ENCODE data around the gene GTF2F2. TPM values are rescaled to one million over a fixed set of nuclear protein-coding genes. Genes with fewer than 3 reads are reported as not detected.

Gene GTF2F2
- polyA plus RNA-seq, 1 experiment = 7.9 TPM

DNA sequence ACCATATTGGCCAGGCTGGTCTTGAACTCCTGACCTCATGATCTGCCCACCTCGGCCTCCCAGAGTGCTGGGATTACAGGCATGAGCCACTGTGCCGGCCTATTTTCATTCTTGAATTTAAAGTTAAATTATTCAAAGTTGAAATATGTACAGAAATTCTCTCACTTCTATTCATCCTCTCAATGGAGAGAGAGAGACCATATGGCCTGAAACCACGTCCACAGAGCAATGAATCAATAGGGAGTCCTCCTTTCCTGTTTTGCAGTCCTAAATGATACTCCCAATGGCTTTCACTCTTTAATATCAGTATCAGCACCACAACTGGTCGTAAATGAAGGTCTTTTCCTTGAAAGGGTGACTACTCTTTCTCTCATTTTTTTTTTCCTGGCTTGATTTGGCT is 111.0 kb downstream of the GTF2F2 start:
- ChIA-PET POLR2A (no interaction called here), CTCF (interaction anchor here (1.0 kb wide), 1 partner anchor 9 kb away, joined by 4 read pairs; no protein-coding TSS in a partner anchor)
- DNase-seq (ENCODE audit: low read depth) = no peak
- no peak overlapping the region for H3K4me3 ChIP-seq (ENCODE audit: low read depth, low read length)
- TF ChIP-seq, protein P1, sequence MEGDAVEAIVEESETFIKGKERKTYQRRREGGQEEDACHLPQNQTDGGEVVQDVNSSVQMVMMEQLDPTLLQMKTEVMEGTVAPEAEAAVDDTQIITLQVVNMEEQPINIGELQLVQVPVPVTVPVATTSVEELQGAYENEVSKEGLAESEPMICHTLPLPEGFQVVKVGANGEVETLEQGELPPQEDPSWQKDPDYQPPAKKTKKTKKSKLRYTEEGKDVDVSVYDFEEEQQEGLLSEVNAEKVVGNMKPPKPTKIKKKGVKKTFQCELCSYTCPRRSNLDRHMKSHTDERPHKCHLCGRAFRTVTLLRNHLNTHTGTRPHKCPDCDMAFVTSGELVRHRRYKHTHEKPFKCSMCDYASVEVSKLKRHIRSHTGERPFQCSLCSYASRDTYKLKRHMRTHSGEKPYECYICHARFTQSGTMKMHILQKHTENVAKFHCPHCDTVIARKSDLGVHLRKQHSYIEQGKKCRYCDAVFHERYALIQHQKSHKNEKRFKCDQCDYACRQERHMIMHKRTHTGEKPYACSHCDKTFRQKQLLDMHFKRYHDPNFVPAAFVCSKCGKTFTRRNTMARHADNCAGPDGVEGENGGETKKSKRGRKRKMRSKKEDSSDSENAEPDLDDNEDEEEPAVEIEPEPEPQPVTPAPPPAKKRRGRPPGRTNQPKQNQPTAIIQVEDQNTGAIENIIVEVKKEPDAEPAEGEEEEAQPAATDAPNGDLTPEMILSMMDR (IDR thresholded peaks at IDR 0.05; ENCODE audit: insufficient read depth, low read depth, low read length) = no peak
- H3K27me3 ChIP-seq (ENCODE audit: control insufficient read depth, insufficient read depth, low read length) = no peaks in the 10 kb centered on the region
- no peaks in the 10 kb centered on the region for H3K36me3 ChIP-seq (ENCODE audit: control insufficient read depth, insufficient read depth, low read length)

DNA sequence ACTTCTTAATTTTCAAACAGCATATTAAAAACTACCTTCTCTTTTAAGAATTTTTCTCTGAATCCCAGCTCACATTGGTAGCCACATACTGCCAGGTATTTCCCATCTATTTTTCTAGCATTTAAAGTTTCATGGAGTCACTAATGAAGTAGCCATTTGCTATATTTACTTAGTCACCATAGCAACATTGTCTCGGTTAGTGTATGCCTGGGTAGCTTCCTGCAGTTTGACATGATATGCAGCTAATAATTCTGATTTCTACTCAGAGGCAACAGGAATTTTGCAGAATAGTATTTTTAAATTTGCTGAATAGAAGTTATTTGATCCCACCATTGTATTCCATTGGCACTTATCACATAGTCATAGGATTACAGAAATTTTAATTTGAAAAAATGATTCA is 111.4 kb downstream of the GTF2F2 start:
- CTCF ChIA-PET = interaction anchor here (1.0 kb wide), 1 partner anchor 9 kb away, joined by 4 read pairs; no protein-coding TSS in a partner anchor
- POLR2A ChIA-PET = no interaction called here
- TF ChIP-seq, protein P1 (IDR thresholded peaks at IDR 0.05; ENCODE audit: insufficient read depth, low read depth, low read length) = no peak
- Histone ChIP-seq H3K27me3 (ENCODE audit: control insufficient read depth, insufficient read depth, low read length) (no peaks in the 10 kb centered on the region), H3K36me3 (ENCODE audit: control insufficient read depth, insufficient read depth, low read length) (no peaks in the 10 kb centered on the region), H3K4me3 (ENCODE audit: low read depth, low read length) (no peak overlapping the region)
- no peak for DNase-seq (ENCODE audit: low read depth)

DNA sequence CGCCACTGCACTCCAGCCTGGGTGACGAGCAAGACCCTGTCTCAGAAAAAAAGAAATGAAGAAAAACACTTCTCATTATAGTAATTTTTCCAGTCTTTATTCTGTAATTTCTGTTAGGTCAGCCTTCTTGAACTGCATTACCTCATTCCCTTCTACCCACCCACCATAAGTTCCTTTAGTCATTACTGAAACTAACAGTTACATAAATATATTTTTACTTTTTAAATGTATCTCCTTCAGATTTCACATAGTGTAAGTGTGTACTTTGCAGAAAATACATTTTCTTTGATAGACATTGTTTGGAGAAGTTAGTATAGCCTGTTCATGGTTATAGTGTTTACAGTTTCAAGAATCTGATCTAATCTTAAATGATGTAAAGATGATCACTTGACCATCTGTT is 112.3 kb downstream of the GTF2F2 start:
- Histone ChIP-seq H3K4me3 (ENCODE audit: low read depth, low read length) (no peak overlapping the region), H3K27me3 (ENCODE audit: control insufficient read depth, insufficient read depth, low read length) (no peaks in the 10 kb centered on the region), H3K36me3 (ENCODE audit: control insufficient read depth, insufficient read depth, low read length) (no peaks in the 10 kb centered on the region)
- TF ChIP-seq, protein P1 (IDR thresholded peaks at IDR 0.05; ENCODE audit: insufficient read depth, low read depth, low read length) = no peak
- ChIA-PET POLR2A (no interaction called here), CTCF (interaction anchor here (1.0 kb wide), 1 partner anchor 8 kb away, joined by 4 read pairs; no protein-coding TSS in a partner anchor)
- no peak for DNase-seq (ENCODE audit: low read depth)

DNA sequence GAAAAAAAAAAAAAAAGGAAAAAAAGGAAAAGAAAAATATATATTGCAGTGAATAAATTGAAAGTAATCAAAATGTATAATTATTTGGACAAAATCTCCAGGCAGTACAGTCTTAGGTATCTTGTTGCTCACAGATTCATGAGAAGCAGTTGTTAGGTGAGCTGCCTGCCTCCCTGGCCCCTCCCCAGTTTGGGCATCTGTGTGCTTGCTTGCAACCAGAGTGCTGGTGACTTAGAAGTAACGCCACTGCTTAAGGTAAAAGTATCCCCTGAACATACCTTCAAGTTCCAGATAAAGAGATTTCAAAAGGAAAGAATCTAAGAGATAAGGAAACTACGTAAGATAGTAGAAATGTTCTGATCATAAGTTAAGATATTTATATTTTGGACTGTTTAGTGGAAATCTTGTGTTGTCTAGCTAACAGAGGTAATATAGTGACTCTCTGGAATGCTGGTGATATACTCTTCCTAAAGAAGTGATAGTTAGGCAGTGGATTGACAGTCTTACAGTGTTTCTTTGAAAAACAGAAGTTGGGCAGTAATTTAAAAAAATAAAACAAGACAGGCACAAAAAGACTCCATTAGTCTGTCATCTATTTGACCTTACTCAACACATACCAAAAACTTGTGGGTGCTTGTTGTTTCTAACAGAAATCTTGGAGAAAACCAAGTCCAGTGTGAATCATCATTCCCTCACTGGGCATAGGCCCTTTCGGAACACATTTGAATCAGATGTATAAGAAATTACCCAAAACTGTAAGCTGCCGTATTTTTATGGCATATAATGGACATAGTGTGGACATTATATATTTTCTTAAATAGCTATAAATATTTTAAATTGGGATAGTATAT is 118.9 kb downstream of the GTF2F2 start:
- H3K36me3 ChIP-seq (ENCODE audit: control insufficient read depth, insufficient read depth, low read length) = no peaks in the 10 kb centered on the region
- no peak overlapping the region for H3K4me3 ChIP-seq (ENCODE audit: low read depth, low read length)
- no peak for DNase-seq (ENCODE audit: low read depth)
- TF ChIP-seq, protein P1 (IDR thresholded peaks at IDR 0.05; ENCODE audit: insufficient read depth, low read depth, low read length) = no peak
- ChIA-PET CTCF (no interaction called here), POLR2A (no interaction called here)
- H3K27me3 ChIP-seq (ENCODE audit: control insufficient read depth, insufficient read depth, low read length) = no peaks in the 10 kb centered on the region

DNA sequence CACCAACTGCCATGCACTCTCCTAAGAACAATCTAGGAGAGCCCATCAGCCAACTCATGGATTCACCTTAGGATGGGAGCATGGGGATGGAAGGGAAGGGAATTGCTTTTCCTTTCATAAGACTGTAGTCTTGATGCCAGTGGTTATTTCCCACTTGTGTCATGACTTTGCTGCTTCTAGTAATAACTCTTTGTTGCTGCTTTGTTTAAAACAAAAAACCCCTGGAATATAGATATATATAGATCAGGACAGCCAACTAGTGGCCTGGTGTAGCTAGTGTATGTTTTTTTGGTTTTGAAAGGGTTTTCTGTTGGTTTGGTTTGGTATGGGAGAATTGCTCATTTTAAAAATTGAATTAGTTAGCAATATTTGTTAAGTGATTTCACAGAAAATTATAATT is 119.8 kb downstream of the GTF2F2 start:
- no peaks in the 10 kb centered on the region for H3K36me3 ChIP-seq (ENCODE audit: control insufficient read depth, insufficient read depth, low read length)
- H3K27me3 ChIP-seq (ENCODE audit: control insufficient read depth, insufficient read depth, low read length) = no peaks in the 10 kb centered on the region
- TF ChIP-seq, protein P1 (IDR thresholded peaks at IDR 0.05; ENCODE audit: insufficient read depth, low read depth, low read length) = no peak
- ChIA-PET POLR2A (interaction anchor here (0.6 kb wide), 1 partner anchor 1307 kb away, joined by 4 read pairs; no protein-coding TSS in a partner anchor), CTCF (interaction anchor here (0.6 to 1.2 kb wide), 2 partner anchors 8 to 34 kb away, joined by 3 to 4 read pairs; no protein-coding TSS in a partner anchor)
- no peak overlapping the region for H3K4me3 ChIP-seq (ENCODE audit: low read depth, low read length)
- no peak for DNase-seq (ENCODE audit: low read depth)
